SKM-1 (cell line): ENCODE data around the gene COL24A1.
"Not testable (repeated sequence)": the region's sequence is repeated elsewhere in the genome, so short reads cannot be mapped to it uniquely, and the experiment has no call there.

Experiments used
- DNase-seq: peaks from one replicate; lab custom pipeline; 2025; ENCODE audit not compliant: unreplicated experiment; lab: John Stamatoyannopoulos, UW

COL24A1 gene

GRCh38 chr1:86084998-86085397 is 71.6 kb downstream of the COL24A1 start:
- DNase-seq, result no peak

DNA sequence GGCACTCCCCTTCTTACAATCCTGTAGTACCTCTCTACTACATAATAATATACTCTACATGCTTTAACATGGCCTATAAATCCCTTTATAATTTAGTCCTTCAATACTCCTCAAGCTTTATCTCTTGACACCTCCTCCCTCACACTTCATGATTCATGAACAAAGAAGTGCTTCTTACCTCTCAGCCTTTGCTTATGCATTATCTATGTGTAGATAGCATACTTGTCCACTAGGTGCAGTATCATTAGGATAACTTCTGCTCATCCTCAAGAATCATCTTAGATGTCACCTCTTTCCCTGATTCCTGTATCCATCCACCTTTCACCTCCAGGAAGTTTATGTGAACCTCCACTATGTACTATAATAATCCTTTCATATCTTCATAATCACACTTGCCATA is 74.4 kb downstream of the COL24A1 start:
- DNase-seq, result no peak

DNA sequence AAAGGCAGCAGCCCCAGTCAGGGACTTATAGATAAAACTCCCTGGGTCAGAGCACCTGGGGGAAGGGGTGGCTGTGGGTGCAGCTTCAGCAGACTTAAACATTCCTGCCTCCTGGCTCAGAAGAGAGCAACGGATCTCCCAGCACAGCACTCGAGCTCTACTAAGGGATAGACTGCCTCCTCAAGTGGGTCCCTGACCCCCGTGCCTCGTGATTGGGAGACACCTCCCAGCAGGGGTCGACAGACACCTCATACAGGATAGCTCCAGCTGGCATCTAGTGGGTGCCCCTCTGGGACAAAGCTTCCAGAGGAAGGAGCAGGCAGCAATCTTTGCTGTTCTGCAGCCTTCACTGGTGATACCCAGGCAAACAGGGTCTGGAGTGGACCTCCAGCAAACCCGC is 84.1 kb downstream of the COL24A1 start:
- not testable (repeated sequence) for DNase-seq

- not testable (repeated sequence) for DNase-seq
These were observed 84.7 kb downstream of the COL24A1 start for GRCh38 chr1:86071870-86072269.

DNA sequence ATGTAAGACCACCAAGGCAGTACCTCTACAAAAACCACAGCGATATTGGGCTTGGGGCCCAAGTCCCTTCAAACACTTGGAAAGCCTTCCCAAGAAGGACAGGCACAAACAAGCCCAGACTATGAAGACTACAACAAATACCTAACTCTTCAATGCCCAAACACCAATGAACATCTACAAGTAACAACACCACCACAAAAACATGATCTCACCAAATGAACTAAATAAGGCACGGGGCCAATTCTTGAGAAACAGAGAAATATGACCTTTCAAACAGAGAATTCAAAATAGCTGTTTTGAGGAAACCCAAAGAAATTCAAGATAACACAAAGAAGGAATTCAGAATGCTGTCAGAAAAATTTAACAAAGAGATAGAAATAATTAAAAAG is 86.8 kb downstream of the COL24A1 start:
- no peak for DNase-seq

DNA sequence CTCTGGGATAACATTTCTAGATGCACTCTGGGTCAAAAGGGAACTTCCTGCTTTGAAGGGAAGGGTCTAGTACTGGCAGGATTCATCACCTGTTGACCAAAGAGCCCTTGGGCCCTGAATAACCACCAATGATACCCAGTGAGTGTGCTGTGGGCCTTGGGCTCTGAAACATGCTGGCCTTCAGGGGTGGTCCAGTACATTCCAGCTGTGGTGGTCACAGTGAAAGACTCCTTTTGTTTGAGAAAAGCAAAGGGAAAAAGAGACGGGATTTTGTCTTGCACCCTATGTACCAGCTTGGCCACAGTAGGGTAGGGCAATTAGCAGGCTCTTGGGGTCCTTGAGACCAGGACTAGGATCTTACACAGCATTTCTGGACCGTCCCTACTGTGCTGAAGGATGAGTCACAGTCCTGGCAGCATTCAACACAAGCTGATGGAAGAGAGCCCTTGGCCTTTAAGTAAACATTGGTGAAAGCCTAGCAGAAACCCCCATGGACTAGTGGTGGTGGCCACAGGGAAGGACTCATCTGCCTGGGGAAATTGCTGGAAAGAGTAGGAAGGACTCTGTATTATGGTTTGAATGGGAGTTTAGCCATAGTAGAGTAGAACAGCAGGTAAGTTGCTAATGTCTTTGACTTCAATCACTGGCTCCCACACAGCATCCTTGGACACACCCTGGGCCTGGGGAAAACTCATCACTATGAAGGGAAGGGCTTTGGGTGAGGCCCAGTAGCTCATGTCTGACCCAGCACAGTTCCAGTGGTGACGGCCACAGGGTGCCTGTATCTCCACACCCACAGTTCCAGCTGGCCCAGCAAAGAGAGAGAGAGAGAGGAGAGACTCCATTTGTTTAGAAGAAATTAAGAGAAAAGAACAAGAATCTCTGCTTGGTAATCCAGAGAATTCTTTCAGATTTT is 87.5 kb downstream of the COL24A1 start:
- no peak for DNase-seq

GRCh38 chr1:86068271-86068721 is 88.3 kb downstream of the COL24A1 start:
- DNase-seq, result no peak

- no peak for DNase-seq
These were observed 88.9 kb downstream of the COL24A1 start for GRCh38 chr1:86067626-86068025.

- DNase-seq, result no peak
These were observed 91.7 kb downstream of the COL24A1 start for GRCh38 chr1:86064899-86065298.

DNA sequence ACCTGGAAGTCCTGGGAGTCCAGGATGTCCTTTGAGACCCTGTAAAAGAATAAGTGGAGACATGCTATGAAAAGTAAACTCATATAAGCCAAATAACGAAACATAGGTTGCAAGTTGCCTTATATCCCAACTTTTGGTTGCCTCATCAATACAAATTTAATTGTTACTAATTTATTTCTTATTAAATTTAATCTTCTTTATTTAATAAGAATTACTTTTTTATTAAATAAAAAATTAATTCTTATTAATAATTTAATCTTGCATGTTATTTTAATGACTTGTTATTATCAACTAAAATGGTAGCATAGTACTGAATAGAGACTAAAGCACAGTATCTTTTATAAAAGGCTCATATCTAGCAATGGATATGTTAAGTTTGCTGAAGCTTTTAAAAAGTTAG is 92.9 kb downstream of the COL24A1 start:
- no peak for DNase-seq

DNA sequence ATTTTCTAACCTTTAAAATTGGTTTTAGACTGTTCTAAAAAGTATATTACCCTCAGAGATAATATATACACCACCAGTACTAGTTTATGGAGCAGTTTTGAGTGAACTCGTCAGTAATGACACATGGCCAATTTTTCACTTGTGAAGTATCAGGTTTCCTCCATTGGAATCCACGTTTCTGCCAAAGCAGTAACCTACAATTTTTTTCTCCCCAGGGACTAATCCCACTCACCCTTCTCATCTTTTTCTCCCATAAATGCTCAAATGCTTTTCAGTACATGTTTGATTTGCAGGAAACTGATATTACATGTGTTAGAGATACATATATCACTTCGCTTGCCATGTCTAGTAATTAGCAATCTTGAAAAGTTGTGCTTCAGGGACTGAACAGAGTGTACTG is 94.1 kb downstream of the COL24A1 start:
- DNase-seq, result no peak

DNA sequence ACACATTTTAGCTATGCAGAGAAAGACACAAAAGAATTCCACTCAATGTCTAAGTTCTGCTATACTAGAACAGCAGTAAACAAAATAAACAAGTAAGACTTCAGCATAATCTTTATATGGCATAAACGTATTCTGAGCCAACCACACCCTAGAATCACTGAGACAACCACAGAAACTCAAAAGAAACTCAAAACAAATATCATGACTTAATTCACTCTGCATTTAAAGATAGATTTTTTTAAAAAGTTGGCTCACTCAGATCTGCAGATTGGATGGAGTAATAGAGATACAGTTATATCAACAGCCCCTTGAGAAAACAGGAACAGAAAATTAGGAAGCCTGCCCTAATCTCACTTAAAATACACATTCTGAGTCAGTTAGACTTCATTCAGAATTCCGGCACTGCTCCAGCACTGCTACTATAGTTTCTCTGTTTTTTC is 95.0 kb downstream of the COL24A1 start:
- no peak for DNase-seq

DNA sequence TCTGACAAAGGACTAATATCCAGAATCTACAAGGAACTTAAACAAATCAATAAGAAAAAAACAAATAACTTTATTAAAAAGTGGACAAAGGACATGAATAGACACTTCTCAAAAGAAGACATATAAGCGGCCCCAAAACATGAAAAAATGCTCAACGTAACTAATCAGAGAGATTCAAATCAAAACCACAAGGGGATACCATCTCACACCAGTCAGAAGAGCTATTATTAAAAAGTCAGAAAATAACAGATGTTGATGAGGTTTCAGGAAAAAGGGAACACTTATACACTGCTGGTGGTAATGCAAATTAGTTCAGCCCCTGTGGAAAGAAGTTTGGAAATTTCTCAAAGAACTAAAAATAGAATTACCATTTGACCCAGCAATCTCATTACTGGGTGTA is 102.2 kb downstream of the COL24A1 start:
- no peak for DNase-seq

DNA sequence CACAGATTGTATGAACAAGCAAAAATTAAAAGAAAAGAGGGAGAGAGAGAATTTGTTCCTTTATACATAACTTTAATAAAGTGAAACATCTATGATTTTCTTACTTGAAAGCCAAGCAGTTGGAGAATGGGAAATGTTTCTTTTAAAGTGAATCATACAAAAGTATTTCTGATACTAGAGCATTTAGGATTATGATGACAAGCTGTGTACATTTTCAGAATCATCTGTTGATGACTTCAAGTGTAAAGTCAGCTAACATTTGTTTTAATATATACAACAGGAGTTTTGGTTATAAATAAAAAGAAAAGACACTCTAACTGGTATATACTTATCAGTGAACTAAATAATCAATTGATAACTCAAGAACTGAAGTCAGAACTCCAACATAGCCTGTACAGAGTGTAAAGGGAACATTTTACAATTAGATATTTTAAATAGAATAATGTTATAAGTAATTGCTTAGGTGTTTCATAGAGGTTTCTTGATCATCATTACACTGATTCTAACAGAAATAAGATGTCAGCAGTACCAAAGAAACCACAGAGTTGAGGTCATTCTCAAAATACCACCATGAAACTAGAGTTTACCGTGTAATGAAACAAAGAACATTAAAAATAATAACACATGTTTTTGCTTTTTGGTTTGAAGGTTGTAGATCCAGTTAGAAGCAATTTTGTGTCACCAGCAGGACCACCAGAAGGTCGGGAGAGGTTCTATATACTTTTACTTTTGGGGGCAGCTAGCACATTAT is 103.4 kb downstream of the COL24A1 start:
- no peak for DNase-seq

GRCh38 chr1:86035101-86035500 is 121.5 kb downstream of the COL24A1 start:
- DNase-seq, result no peak

DNA sequence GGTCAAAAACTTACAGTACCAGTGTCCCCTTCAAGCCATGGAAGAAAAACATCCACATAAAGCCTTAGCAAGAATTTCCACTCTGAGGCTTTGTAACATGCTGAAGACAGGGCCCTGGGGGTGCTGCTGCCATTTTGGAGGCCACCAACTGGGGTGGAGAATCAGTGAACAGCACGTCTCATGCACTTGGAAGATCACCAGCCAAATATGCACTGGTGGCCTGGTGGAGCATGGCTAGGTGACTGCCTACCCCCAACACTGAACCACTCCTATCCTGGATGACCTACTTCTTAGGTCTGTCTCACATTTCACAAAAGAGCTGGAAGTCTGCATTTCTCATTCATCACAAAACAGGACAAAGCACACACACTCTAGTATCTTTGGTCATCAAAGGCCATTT is 126.4 kb downstream of the COL24A1 start:
- DNase-seq, result no peak

DNA sequence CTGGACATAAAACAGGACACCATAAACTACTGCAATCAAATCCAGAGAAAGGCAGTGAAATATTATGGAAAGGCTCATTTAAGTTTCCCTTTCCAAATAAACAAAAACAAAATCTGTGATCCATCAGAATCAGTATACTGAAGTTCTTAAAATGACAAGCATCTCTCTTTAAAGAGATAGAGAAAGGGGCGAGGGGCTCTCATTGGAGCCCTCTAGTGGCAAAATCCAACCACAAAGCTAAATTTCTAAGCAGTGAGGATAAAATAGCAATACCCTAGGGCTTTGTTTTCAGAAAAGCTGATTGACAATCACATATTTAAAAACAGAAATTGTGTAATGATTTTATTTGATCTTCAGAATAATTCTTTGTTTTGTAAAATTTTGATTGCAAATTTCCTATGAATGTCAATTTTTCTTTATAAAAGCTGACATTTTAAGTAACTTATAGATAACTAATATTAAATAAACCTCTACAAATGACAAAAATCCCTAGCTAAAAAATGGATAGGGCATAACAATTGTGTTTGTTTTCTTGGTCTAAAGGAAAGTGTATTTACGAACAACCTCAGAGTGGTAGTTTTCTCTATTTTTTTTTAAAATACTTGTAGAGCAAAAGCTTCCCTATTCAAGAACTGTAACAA is 138.2 kb downstream of the COL24A1 start:
- DNase-seq, result peak; percentile 11

- DNase-seq, result no peak
These were observed 140.4 kb downstream of the COL24A1 start for GRCh38 chr1:86016076-86016759.

- no peak for DNase-seq
These were observed 141.2 kb downstream of the COL24A1 start for GRCh38 chr1:86015375-86015774.

DNA sequence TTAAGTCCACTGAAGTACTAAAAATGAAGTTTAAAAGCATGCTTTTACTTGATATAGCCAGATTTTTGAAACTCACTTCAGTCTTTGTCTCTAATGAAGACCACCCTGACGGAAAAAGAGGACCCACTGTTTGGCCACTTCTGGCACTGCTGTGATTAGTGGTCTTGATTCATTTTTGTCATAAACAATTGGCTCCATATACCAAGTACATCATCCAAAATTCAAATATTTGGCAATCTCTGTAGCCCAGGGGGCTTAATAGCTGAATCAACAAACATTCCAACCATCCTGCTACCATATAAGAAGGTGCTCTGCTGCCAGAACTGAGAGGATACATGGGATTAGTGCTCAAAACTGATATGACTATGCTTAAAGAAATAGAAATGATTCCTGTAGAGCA is 156.0 kb downstream of the COL24A1 start:
- DNase-seq, result no peak
